ENCODE results near the gene PRRT1B. TPM values are rescaled to one million over a fixed set of nuclear protein-coding genes. Genes with fewer than 3 reads are reported as not detected.
A peak's percentile ranks its signal among the peaks of the same experiment; 100 is the strongest.

Gene PRRT1B
- total RNA-seq, 6 experiments from 2014 or later, result not detected

GRCh38 chr9:131528886-131529505, 16.3 kb upstream of the PRRT1B start:
- Mint-ChIP-seq H3K9me3 (no peaks in the 10 kb centered on the region), H3K27ac (no peak overlapping the region), H3K27me3 (ENCODE audit: insufficient read depth) (peaks cover 2% of the 10 kb centered on the region), H3K4me3 (no peak overlapping the region), H3K4me1 (ENCODE audit: low read depth) (peaks cover 19% of the 10 kb centered on the region), H3K36me3 (ENCODE audit: low read depth) (peaks cover 13% of the 10 kb centered on the region; the same call in 1 of the 2 replicates)
- no peak for DNase-seq
- TF ChIP-seq CTCF (IDR thresholded peaks at IDR 0.05), result no peak

- Mint-ChIP-seq H3K27ac (peak overlapping the region; percentile 54), H3K27me3 (ENCODE audit: insufficient read depth) (peaks cover 2% of the 10 kb centered on the region), H3K36me3 (ENCODE audit: low read depth) (peaks cover 9% of the 10 kb centered on the region; the same call in 1 of the 2 replicates), H3K4me3 (peak overlapping the region; percentile 93), H3K9me3 (no peaks in the 10 kb centered on the region), H3K4me1 (ENCODE audit: low read depth) (peaks cover 11% of the 10 kb centered on the region)
- DNase-seq, result no peak
- TF ChIP-seq CTCF (IDR thresholded peaks at IDR 0.05), result no peak
These were observed 15.5 kb upstream of the PRRT1B start for GRCh38 chr9:131529597-131530545.

GRCh38 chr9:131530546-131530919, 14.8 kb upstream of the PRRT1B start:
- peak; percentile 25 for DNase-seq
- peaks cover 10% of the 10 kb centered on the region for H3K4me1 Mint-ChIP-seq (ENCODE audit: low read depth)
- H3K36me3 Mint-ChIP-seq (ENCODE audit: low read depth), result peaks cover 7% of the 10 kb centered on the region; the same call in 1 of the 2 replicates
- peak overlapping the region; percentile 54 for H3K27ac Mint-ChIP-seq
- H3K9me3 Mint-ChIP-seq, result no peaks in the 10 kb centered on the region
- peak overlapping the region; percentile 93 for H3K4me3 Mint-ChIP-seq
- TF ChIP-seq CTCF (IDR thresholded peaks at IDR 0.05), result peak; percentile 61
- peaks cover 2% of the 10 kb centered on the region; the same call in 1 of the 2 replicates for H3K27me3 Mint-ChIP-seq (ENCODE audit: insufficient read depth)

- peak; percentile 38 for DNase-seq
- H3K4me1 Mint-ChIP-seq (ENCODE audit: low read depth), result peaks cover 10% of the 10 kb centered on the region
- H3K9me3 Mint-ChIP-seq, result no peaks in the 10 kb centered on the region
- H3K36me3 Mint-ChIP-seq (ENCODE audit: low read depth), result peaks cover 7% of the 10 kb centered on the region; the same call in 1 of the 2 replicates
- H3K27ac Mint-ChIP-seq, result peak within 1 kb of the TSS; percentile 54
- H3K4me3 Mint-ChIP-seq, result peak within 1 kb of the TSS; percentile 93
- TF ChIP-seq CTCF (IDR thresholded peaks at IDR 0.05), result no peak
- H3K27me3 Mint-ChIP-seq (ENCODE audit: insufficient read depth), result peaks cover 2% of the 10 kb centered on the region; the same call in 1 of the 2 replicates
These were observed 14.1 kb upstream of the PRRT1B start, which contains the start of gene UCK1 for GRCh38 chr9:131530920-131531832. Gene UCK1 (minus strand): TSS chr9:131531263. CDS start chr9:131531174, 89 bp downstream.

- no peaks in the 10 kb centered on the region for H3K36me3 Mint-ChIP-seq (ENCODE audit: low read depth)
- no peak for DNase-seq
- no peak for TF ChIP-seq CTCF (IDR thresholded peaks at IDR 0.05)
- no peak overlapping the region for H3K27ac Mint-ChIP-seq
- H3K27me3 Mint-ChIP-seq (ENCODE audit: insufficient read depth), result peaks cover 4% of the 10 kb centered on the region
- peaks cover 8% of the 10 kb centered on the region for H3K4me1 Mint-ChIP-seq (ENCODE audit: low read depth)
- H3K9me3 Mint-ChIP-seq, result no peaks in the 10 kb centered on the region
- H3K4me3 Mint-ChIP-seq, result no peak overlapping the region
These were observed 10.5 kb upstream of the PRRT1B start for GRCh38 chr9:131534721-131535237.

All from HFFc6 (cell line).